Motor neuron (in vitro differentiated cells): ENCODE data around the gene ZNF524. TPM values are rescaled to one million over a fixed set of nuclear protein-coding genes. Genes with fewer than 3 reads are reported as not detected.
A peak's percentile ranks its signal among the peaks of the same experiment; 100 is the strongest.
"Not testable (repeated sequence)": the region's sequence is repeated elsewhere in the genome, so short reads cannot be mapped to it uniquely, and the experiment has no call there.

Experiments used
- ATAC-seq, 8 experiments: fragments of 200-7000 bp; cut with Tn5 transposase; replicated peaks in 6 of 8; 2 replicates each; pipeline ENCODE4 v1.8.0; 2021; ENCODE audit warnings: mild to moderate bottlenecking in 8 of 8, moderate library complexity in 8 of 8
- H3K27ac ChIP-seq, 2 donors: fragments of 250-450 bp; sonication (Bioruptor Pico); 2 replicates each; pipeline ENCODE4 v1.9.0; 2021; ENCODE audit warnings: antibody characterized with exemption in 2 of 2, mild to moderate bottlenecking in 2 of 2, moderate library complexity in 1 of 2
- H3K4me1 ChIP-seq, 2 donors: fragments of 250-450 bp; sonication (Bioruptor Pico); replicated peaks in 1 of 2; 2 replicates each; pipeline ENCODE4 v1.6.1; 2021; ENCODE audit warnings: antibody characterized with exemption in 2 of 2, mild to moderate bottlenecking in 2 of 2, moderate library complexity in 1 of 2
- H3K4me3 ChIP-seq, 5 donors: fragments of 250-450 bp; sonication (Bioruptor Pico); 2 replicates each; pipeline ENCODE4 v1.9.0; 2021; ENCODE audit warnings: antibody characterized with exemption in 5 of 5, mild to moderate bottlenecking in 5 of 5, moderate library complexity in 4 of 5
- WGBS, 10 experiments: fragments of 450-650 bp; shearing (Covaris generic); methylation state at CpG; one replicate each; pipeline ENCODE4 v1.0.0; 2022; 5-methylcytosine and 5-hydroxymethylcytosine counted together
- in situ Hi-C, 9 experiments: fragments of 400-800 bp; cut with MboI; loops; one replicate each; pipeline ENCODE4 v1.15.0; 2021; ENCODE audit warnings: low sequenced_read_pairs in 9 of 9, low pct_unique_long_range_greater_than_20kb in 2 of 9; ENCODE audit not compliant: unreplicated experiment in 9 of 9
- total RNA-seq, 8 experiments: library from RNA; unstranded; fragments of 300-600 nt; gene quantifications; 2 replicates each; pipeline versions ENCODE4 v1.2.3 to v1.2.4, GENCODE V29; 2022

Gene ZNF524, protein sequence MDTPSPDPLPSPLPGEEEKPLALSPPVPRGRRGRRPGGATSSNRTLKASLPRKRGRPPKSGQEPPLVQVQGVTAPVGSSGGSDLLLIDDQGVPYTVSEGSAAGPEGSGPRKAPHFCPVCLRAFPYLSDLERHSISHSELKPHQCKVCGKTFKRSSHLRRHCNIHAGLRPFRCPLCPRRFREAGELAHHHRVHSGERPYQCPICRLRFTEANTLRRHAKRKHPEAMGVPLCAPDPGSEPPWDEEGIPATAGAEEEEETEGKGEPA
- 10 to 100 TPM in 1 of 8 experiments, 1 to 10 TPM in 7; 3.7 to 12.3 (median 5.4) TPM for total RNA-seq

DNA sequence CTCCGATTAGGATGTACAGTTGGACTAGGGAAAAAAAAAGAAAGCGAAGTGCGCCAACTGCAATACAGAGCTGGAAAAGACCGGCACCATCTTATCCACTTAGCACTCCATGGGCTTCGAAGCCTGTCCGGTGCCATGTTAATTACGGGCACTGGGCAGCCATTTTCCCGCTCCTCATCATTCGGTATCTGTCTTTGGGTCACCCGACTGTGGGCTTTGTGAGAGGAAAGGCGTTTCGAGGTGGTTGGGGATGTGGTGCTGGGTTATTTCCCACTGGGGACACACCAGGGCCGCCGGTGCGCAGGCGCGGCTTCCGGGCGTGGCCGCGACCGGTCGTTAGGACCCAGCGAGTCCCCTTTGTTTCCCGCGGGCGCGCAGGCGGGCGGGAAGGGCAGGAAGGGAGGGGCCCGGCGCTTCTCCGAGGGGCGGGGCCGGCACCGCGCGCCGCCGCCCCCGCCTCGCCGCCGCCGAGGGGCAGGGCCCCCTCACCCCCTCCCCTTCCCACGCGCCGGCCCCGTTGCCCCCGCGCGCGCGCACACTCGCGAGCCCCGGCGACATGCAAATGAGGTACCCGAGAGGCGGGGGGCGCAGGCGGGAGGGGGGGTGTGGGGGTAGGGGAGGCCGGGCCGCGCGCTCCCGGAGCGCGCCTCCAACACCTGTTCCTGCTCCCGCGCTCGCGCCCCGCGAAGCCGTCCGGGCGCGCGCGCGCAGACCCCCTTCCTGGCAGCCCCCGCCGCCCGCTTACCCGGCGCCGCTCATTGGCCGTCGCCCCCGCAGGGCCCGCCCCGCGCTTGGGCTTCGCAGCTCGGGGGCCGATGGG lies at the start of gene ZNF524:
Gene ZNF524, plus strand, starts transcription at position 447 of the 820 bp plus-strand sequence. CDS start 1,825 bp downstream, outside the sequence.
- Histone ChIP-seq H3K4me3 (peak within 1 kb of the TSS; percentile 68 to 94 (median 90)), H3K27ac (peak within 1 kb of the TSS; percentile 99 to 100), H3K4me1 (peaks cover 13% of the 10 kb centered on the region in 2 donors)
- ATAC-seq = peak; percentile 28 to 68 (median 60)
- in situ Hi-C loops = loop anchor here in 1 of 9 experiments (10.0 kb wide), 1 partner anchor 85 kb away; no protein-coding TSS in a partner anchor
- 0 to 5% (median 0%) methylated on average over 2 to 8 of the region's 97 CpGs; no CpG with 5 or more reads in 6 of the 10 experiments for WGBS, 10 experiments

- H3K4me3 ChIP-seq = no peak overlapping the region
- ATAC-seq = no peak
- peaks cover 20 to 38% of the 10 kb centered on the region in 2 donors for H3K4me1 ChIP-seq
- in situ Hi-C loops = no loop called here
- H3K27ac ChIP-seq = no peak overlapping the region
- 33 to 59% (median 43%) methylated on average over 3 to 7 of the region's 7 CpGs; no CpG with 5 or more reads in 3 of the 10 experiments for WGBS, 10 experiments
Measured at GRCh38 chr19:55550321-55550650, 49.8 kb upstream of the ZNF524 start.

DNA sequence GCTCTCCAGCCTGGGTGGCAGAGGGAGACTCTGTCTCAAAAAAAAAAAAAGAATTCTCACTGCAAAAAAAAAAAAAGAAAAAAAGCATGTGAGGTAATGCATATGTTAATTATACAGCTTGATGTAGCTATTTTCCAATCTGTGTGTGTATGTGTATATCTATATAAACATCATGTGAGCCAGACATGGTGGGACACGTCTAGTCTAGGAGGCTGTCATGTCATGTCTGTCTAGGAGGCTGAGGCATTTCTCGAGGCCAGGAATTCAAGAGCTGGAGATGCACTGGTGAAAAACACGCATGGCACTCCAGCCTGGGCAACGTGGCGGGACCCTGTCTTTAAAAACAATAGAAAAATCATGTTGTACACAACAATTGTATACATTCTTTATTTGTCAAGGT lies 47.9 kb upstream of the ZNF524 start:
- WGBS, 10 experiments = 53 to 93% (median 66%) methylated on average over 1 to 5 of the region's 5 CpGs; no CpG with 5 or more reads in 2 of the 10 experiments
- in situ Hi-C loops = no loop called here

DNA sequence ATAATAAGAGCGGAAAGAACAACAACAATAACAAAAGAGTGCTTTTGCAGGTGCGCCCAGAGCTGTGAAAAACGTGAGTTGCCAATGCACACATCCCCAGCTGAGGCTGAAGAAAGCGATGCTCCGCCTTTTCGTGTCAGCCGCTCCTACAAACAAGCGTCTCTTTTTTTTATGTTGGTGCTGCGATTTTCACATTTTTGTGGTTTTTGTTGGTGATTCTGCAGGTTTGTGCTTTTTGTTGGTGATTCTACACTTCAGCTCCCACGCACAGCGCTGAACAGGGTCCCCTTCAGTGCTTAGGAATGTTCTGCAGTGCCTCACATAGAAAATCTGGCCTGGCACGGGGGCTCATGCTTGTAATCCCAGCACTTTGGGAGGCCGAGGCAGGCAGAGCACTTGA lies 47.5 kb upstream of the ZNF524 start:
- Histone ChIP-seq H3K4me1 (peaks cover 20 to 28% of the 10 kb centered on the region in 2 donors), H3K27ac (no peak overlapping the region), H3K4me3 (no peak overlapping the region)
- WGBS, 10 experiments = 0 to 83% (median 69%) methylated on average over 1 to 12 of the region's 13 CpGs; no CpG with 5 or more reads in 2 of the 10 experiments
- no peak for ATAC-seq
- in situ Hi-C loops = no loop called here

More for the DNA sequence above, 47.9 kb upstream of the ZNF524 start:
- Histone ChIP-seq H3K4me1 (peaks cover 20 to 28% of the 10 kb centered on the region in 2 donors), H3K4me3 (no peak overlapping the region), H3K27ac (no peak overlapping the region)
- no peak for ATAC-seq

GRCh38 chr19:55553217-55554182 lies 46.6 kb upstream of the ZNF524 start:
- Histone ChIP-seq H3K4me3 (no peak overlapping the region), H3K4me1 (peaks cover 20 to 28% of the 10 kb centered on the region in 2 donors), H3K27ac (no peak overlapping the region)
- in situ Hi-C loops = no loop called here
- WGBS, 10 experiments = 23 to 59% (median 54%) methylated on average over 3 to 12 of the region's 13 CpGs; no CpG with 5 or more reads in 2 of the 10 experiments
- ATAC-seq = peak in 1 of 8 experiments; percentile 24

- 0 to 100% (median 69%) methylated on average over 1 to 4 of the region's 9 CpGs for WGBS, 10 experiments
- H3K4me3 ChIP-seq = no peak overlapping the region
- peak in 2 of 8 experiments; percentile 29 to 81 for ATAC-seq
- H3K4me1 ChIP-seq = peaks cover 20 to 28% of the 10 kb centered on the region in 2 donors
- in situ Hi-C loops = no loop called here
- no peak overlapping the region for H3K27ac ChIP-seq
Measured at GRCh38 chr19:55554302-55554701, 45.8 kb upstream of the ZNF524 start.

DNA sequence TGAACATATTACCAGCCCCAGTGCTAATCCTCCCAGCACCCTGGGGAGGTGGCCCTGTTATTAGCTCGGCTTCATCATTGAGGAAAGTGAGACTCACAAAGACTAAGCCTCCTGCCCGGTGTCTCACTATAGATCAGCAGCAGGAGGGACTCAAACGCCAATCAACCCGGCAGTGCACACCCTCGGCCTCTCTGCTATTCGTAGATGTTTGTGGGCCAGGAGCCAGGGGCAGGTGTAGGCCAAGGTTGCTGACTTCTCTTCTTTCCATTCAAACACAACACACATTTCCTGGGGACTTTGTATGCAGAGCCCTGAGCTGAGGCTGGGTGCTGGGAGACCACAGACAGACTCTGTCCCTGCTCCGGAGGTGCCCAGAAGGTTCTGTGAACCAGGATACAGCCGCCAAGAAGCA lies 45.3 kb upstream of the ZNF524 start:
- peak in 3 of 8 experiments; percentile 2 to 70 (median 31) for ATAC-seq
- Histone ChIP-seq H3K4me1 (peaks cover 17 to 25% of the 10 kb centered on the region in 2 donors), H3K27ac (no peak overlapping the region), H3K4me3 (no peak overlapping the region)
- 17 to 100% (median 54%) methylated on average over 1 to 7 of the region's 8 CpGs; no CpG with 5 or more reads in 3 of the 10 experiments for WGBS, 10 experiments
- in situ Hi-C loops = no loop called here

GRCh38 chr19:55559684-55560083 lies 40.4 kb upstream of the ZNF524 start:
- WGBS, 10 experiments = 0 to 85% (median 76%) methylated on average over 1 to 5 of the region's 9 CpGs; no CpG with 5 or more reads in 5 of the 10 experiments
- in situ Hi-C loops = no loop called here
- Histone ChIP-seq H3K4me1 (peaks cover 5 to 14% of the 10 kb centered on the region in 2 donors), H3K27ac (no peak overlapping the region), H3K4me3 (no peak overlapping the region)
- no peak for ATAC-seq

DNA sequence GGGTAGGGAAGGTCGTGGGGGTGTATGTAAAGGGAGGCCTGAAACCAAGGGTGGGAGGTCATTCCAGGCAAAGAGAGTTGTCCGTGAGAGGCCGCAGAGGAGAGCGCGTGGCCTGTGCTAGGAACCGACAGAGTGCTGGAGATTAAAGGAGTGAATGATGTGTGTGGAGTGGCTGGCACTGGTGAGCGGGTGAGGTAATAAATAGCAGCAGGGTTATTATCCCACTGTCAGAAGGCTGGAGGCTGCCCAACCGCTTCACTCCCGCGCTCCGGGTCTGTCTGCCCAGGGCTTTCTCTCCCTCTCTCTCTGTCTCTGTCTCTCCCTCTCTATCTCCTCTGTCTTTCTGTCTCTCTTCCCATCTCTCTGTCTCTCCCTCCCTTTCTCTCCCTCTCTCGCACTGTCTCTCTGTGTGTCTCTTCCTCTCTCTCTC lies 36.8 kb upstream of the ZNF524 start:
- no peak overlapping the region for H3K4me3 ChIP-seq
- peaks cover 3 to 8% of the 10 kb centered on the region in 2 donors for H3K4me1 ChIP-seq
- WGBS, 10 experiments = 0 to 36% (median 30%) methylated on average over 2 to 6 of the region's 12 CpGs; no CpG with 5 or more reads in 6 of the 10 experiments
- peak overlapping the region in 1 of 2 donors; percentile 59 for H3K27ac ChIP-seq
- peak in 7 of 8 experiments; percentile 31 to 100 (median 99) for ATAC-seq
- in situ Hi-C loops = no loop called here

DNA sequence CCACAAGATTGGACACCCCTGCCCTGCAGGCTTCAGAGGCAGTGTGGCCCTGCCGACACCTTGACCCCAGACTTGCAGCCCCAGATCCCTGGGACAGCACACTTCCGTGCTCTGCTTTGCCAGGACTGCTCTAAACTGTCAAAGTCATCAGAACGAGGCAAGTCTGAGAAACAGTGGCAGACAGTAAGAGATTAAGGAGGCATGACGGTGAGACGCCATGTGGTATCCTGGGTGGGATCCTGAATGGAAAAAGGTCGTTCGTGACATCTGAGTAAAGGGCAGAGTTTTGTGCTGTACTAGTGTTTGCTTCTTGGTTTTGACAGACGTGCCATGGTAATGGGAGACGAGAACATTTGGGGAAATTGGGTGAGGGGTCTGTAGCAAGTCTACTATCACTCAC lies 33.3 kb upstream of the ZNF524 start:
- 4 to 67% (median 37%) methylated on average over 2 to 5 of the region's 9 CpGs; no CpG with 5 or more reads in 4 of the 10 experiments for WGBS, 10 experiments
- Histone ChIP-seq H3K27ac (no peak overlapping the region), H3K4me3 (no peak overlapping the region), H3K4me1 (peaks cover 3 to 8% of the 10 kb centered on the region in 2 donors)
- no peak for ATAC-seq
- in situ Hi-C loops = no loop called here

DNA sequence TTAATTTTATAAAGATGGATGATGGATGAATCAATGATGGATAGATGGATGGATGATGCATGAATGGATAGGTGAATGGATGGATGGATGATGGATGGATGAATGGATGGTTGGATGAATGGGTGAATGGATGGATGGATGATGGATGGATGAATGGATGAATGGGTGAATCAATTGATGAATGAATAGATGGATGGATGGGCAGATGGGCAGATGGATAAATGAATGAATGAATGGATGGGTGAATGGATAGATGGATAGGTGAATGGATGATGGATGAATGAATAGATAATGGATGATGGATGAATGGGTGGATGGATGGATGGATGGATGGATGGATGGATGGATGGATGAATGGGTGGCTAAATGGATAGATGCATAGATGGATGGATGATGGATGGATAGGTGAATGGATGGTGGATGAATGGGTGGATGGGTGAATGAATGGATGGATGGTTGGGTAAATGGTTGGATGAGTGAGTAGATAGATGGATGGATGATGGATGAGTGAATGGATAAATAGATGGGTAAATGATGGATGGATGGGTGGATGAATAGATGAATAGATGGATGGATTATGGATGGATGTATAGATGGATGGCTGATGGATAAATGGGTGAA lies 32.3 kb upstream of the ZNF524 start:
- Histone ChIP-seq H3K4me1 (peaks cover 3 to 7% of the 10 kb centered on the region in 2 donors), H3K27ac (no peak overlapping the region), H3K4me3 (no peak overlapping the region)
- in situ Hi-C loops = no loop called here
- no peak for ATAC-seq

DNA sequence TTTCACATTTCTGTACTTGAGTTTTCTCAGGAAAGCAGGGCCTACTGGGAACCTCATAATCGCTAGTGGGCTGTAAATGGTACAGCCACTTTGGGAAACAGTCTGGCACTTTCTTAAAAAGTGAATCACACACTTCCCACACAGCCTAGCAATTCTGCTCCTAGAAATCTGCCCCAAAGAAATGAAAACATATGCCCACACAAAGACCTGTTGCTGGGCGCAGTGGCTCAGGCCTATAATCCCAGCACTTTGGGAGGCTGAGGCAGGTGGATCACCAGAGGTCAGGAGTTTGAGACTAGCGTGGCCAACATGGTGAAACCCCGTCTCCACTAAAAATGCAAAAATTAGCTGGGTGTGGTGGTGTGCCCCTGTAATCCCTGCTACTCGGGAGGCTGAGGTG lies 30.6 kb upstream of the ZNF524 start:
- H3K27ac ChIP-seq, ATAC-seq, H3K4me3 ChIP-seq, H3K4me1 ChIP-seq, in situ Hi-C loops: not testable (repeated sequence)
- 36 to 91% (median 74%) methylated on average over 1 to 4 of the region's 5 CpGs; no CpG with 5 or more reads in 2 of the 10 experiments for WGBS, 10 experiments
